ENCODE results near the gene KRTAP5-9.
"Not testable (repeated sequence)": the region's sequence is repeated elsewhere in the genome, so short reads cannot be mapped to it uniquely, and the experiment has no call there.

KRTAP5-9 gene

DNA sequence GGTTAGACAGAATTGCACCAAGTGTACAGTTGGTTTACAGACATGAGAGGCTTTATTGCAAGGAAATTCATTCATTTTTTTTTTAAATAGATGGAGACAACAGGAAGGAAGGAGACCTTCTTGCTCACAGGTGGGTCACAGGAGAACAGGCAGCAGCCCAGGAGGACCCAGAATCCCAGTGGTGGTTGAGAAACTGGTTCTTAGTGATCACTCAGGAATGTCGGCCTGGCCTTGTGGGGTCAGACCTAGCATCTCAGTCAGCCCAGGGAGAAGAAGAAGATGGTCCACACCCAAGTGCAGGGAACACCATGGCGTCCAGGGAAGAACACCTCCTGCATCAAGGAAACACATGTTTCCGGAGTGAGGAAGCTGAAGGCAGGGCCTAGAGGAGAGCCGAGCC lies 33.6 kb downstream of the KRTAP5-9 start:
- DNase-seq (ENCODE audit: extremely low read depth in 1 of 2, low read depth in 1 of 2): no peak

DNA sequence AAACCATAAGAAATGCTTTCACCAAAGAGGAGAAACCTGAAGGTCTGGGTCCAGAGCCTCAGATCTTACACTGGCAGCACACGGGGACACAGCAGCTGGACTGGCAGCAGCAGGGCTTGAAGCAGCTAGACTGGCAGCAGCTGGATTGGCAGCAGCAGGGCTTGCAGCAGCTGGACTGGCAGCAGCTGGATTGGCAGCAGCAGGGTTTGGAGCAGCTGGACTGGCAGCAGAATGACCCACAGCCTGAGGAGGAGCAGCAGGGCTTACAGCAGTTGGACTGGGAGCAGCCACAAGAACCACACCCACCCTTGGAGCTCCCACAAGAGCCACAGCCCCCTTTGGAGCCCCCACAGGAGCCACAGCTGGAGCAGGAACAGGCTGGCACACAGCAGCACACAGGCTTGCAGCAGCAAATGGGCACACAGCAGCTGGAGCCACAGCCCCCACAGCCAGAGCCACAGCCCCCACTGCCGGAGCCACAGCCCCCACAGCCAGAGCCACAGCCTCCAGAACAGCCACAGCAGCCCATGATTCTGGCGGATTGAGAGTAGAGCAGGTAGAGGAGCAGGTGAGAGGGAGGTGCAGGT lies 34.2 kb downstream of the KRTAP5-9 start, which contains the start of gene KRTAP5-11:
Gene KRTAP5-11, minus strand, starts transcription at position 567 of the 587 bp plus-strand sequence. Its CDS starts 38 bp downstream, at position 529.
- no peak for DNase-seq (ENCODE audit: extremely low read depth in 1 of 2, low read depth in 1 of 2)

DNA sequence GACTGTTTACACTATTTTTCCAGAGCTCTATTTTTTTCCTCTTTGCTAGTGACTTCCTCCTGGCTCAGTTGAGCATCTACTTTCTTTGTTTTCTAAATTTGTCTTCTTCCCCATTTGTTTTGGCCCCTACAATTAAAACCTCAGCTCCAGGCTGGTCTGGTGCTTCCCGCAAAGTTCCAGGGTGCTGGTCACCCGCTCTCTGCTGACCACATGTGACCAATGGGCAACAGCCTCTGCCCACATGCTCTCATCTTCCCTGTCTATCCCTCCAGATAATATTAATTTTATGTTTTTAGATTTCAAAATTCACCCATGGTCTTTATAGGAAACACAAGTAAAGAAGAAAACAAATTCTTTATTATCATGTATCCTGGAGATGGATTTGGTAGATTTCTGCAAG lies 34.7 kb downstream of the KRTAP5-9 start:
- DNase-seq (ENCODE audit: extremely low read depth in 1 of 2, low read depth in 1 of 2): not testable (repeated sequence)

DNA sequence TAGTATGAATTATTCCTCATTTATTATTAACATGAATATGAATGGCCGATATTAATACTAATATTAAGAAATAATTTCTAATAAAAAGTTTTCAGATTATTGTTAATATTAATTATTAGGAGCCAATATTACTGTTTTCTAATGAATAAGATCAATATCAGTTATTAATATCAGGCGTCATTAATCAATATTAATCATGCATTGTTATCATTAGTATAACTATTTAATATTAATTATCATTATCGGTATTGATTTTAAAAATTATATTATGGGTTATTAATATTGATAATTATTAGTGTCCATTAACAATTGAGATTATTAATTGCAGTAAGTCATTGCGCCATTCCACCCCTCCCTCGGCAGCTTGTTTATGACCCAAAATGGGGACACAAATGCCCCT lies 37.5 kb downstream of the KRTAP5-9 start:
- not testable (repeated sequence) for DNase-seq (ENCODE audit: extremely low read depth in 1 of 2, low read depth in 1 of 2)

DNA sequence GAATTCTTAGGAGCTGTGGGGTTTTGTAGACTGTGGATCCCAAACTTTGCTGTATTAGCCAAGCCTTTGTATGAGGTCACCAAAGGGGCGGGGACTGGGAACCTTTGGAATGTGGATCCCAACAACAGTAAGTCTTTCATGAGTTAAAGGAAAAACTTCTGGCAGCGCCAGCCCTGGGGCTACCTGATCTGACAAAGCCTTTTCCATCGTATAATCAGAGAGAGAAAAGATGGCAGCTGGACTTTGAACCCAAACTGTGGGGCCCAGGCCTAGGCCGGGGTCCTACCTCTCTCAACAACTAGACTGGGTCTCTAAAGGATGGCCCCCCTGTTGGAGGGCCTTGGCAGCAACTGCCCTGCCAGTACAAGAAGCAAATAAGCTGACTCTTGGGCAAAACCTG lies 40.1 kb downstream of the KRTAP5-9 start:
- not testable (repeated sequence) for DNase-seq (ENCODE audit: extremely low read depth in 1 of 2, low read depth in 1 of 2)

DNA sequence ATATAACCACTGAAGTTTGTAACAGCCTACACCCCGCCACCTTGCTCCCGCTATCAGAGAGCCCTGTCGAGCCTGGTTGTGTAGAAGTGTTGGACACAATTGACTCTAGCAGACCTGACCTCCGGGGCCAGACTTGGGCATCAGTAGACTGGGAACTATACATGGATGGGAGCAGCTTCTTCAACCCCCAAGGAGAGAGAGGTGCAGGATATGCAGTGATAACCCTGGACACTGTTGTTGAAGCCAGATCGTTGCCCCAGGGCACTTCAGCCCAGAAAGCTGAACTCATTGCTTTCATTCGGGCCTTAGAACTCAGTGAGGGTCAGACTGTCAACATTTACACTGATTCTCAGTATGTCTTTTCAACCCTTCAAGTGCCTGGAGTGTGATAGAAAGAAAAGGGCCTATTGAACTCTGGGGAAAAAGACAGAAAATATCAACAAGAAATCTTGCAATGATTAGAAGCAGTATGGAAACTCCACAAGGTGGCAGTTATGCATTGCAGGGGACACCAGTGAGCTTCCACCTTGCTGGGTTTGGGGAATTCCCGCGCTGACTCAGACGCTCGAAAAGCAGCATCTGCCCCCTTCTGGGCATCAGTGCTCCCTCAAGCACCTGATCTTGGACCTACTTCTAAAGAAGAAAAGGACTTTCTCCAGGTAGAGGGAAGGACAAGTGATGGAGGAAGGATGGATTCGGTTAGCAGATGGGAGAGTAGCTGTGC lies 40.8 kb downstream of the KRTAP5-9 start:
- not testable (repeated sequence) for DNase-seq (ENCODE audit: extremely low read depth in 1 of 2, low read depth in 1 of 2)

DNA sequence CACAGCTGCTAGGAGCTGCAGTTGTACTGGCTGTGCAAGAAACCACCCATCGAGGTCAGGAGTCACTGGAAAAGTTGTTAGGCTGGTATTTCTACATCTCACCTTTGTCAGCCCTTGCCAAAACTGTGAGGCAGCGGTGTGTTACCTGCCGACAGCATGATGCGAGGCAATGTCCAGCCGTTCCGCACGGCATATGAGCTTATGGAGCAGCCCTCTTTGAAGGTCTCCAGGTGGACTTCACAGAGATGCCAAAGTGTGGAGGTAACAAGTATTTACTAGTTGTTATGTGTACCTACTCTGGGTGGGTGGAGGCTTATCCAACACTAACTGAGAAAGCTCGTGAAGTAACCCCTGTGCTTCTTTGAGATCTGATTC lies 41.3 kb downstream of the KRTAP5-9 start:
- DNase-seq (ENCODE audit: extremely low read depth in 1 of 2, low read depth in 1 of 2): not testable (repeated sequence)

All from activated CD8-positive, alpha-beta memory T cell treated with anti-CD3 and anti-CD28 coated beads for 1 hour (primary cell).